HG03460 (cell line): Measurements from ENCODE around the gene DHFR2.
"Not testable (repeated sequence)": the region's sequence is repeated elsewhere in the genome, so short reads cannot be mapped to it uniquely, and the experiment has no call there.

Source experiments
- ATAC-seq: cut with Tn5 transposase; IDR thresholded peaks from one replicate; pipeline ENCODE4 v1.9.1; 2021; ENCODE audit not compliant: unreplicated experiment

The DHFR2 gene

GRCh38 chr3:94062513-94063404 lies at the start of gene DHFR2, which contains the start of gene NSUN3:
DHFR2 (minus strand) TSS chr3:94062916; CDS start chr3:94061511, 1,405 bp downstream.
NSUN3 (plus strand) TSS chr3:94063061; CDS start chr3:94063127, 66 bp downstream.
- ATAC-seq = peak; percentile 93

GRCh38 chr3:94110854-94111253 lies 48.1 kb upstream of the DHFR2 start:
- ATAC-seq = no peak

GRCh38 chr3:94110232-94110631 lies 47.5 kb upstream of the DHFR2 start:
- ATAC-seq = not testable (repeated sequence)

DNA sequence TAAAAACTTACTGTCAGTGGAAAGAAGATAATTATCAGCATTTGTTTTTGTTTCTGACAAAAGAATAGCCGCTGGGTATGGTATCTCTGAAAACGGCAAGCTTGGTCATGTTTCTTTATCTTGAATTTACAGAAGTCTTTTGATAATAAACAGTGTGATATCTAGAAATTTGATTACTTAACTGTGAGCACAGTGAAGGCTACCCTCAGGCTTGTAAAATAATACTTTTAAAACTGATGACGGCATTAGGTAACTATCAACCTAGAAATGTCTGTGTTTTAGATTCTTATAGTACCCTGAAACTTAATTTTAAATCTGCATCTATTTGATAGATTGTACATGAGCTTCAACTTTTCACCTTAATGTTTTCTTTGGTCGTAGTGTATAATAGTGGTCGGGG lies 43.6 kb upstream of the DHFR2 start:
- no peak for ATAC-seq

GRCh38 chr3:94101860-94102259 lies 39.1 kb upstream of the DHFR2 start:
- no peak for ATAC-seq

GRCh38 chr3:94099311-94099710 lies 36.6 kb upstream of the DHFR2 start:
- no peak for ATAC-seq

- no peak for ATAC-seq
Observed at GRCh38 chr3:94098452-94098851, 35.7 kb upstream of the DHFR2 start.

GRCh38 chr3:94095111-94095510 lies 32.4 kb upstream of the DHFR2 start:
- ATAC-seq = no peak

- ATAC-seq = no peak
Observed at GRCh38 chr3:94093151-94093550, 30.4 kb upstream of the DHFR2 start.

- ATAC-seq = no peak
Observed at GRCh38 chr3:94092086-94092485, 29.4 kb upstream of the DHFR2 start.

DNA sequence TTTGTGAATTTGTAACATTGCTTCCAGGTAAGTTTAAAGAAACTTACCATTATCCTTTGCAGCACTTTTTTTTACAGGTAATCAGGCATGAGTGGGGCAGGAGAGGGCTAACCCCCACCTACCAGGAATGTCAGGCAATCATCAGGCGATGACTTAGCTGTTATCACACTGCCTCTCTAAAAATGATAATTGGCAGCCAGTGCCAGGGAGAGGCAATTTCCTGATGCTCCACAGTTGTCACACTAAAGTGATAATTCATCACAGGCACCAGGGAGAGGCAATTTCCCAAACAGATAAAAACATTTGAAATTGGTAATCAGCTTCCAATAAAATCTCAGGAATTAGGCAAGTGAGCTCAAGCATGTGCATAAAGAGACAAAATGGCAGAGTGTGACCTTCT lies 26.4 kb upstream of the DHFR2 start:
- ATAC-seq = no peak

- ATAC-seq = peak; percentile 76
Observed at GRCh38 chr3:94083261-94083660, 20.5 kb upstream of the DHFR2 start.

DNA sequence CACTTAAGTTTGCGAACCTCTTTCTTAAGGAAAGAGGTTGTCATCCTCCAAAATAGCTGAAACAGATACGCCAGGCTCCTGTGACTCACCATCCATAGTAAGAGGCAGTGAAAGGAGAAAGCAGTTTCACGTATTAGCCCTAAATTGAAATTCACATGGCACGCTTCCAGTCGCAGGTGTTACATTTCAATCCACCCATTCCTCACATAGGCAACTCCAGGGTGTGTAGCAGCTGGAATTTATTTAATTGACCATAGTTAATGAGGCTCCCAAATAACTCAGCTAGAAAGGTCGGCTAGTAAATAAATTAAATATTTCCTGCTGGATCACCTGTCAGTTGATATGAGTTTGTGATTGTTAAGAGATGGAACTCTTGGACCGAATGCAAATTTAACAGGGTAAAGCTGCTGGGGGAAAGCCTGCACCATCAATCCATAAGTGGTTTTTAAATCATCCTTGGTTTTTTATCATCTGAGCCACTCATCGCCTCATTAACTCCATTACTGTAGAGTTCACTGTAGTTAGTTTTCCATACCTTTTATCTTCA lies 19.7 kb upstream of the DHFR2 start:
- ATAC-seq = no peak

DNA sequence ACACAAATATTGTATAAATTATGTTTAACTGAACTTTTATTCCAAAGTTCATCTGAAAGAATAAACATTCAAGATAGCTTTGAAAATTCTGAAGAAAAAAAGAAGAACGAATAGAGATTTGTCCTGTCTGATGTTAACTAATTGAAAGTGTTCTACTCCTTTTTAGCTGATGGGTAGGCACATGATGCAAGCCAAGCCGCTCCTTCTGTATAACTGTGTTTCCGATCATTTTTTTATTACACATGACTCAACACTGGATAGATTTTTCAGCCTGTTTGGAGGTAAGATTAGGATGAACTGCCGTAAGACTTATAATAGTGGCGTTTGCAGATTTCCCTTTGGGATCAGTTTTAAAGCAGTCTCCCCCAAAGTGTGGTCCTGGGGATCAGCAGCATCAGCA lies 19.2 kb upstream of the DHFR2 start:
- ATAC-seq = no peak

DNA sequence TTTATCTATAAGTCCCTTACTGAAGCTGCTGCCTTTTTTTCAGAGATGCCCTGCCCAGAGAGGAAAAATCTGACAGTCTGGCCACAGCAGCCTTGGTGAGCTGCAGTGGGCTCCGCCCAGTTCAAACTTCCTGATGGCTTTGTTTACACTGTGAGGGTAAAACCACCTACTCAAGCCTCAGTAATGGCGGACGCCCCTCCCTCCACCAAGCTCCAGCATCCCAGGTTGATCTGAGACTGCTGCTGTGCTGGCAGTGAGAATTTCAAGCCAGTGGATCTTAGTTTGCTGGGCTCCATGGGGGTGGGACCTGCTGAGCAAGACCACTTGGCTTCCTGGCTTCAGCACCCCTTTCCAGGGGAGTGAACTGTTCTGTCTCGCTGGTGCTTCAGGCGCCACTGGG lies 17.8 kb upstream of the DHFR2 start:
- ATAC-seq = not testable (repeated sequence)

GRCh38 chr3:94076055-94076454 lies 13.3 kb upstream of the DHFR2 start:
- no peak for ATAC-seq

- peak; percentile 88 for ATAC-seq
Observed at GRCh38 chr3:94071713-94072284, 9.1 kb upstream of the DHFR2 start.

- ATAC-seq = peak; percentile 58
Observed at GRCh38 chr3:94070341-94070911, 7.7 kb upstream of the DHFR2 start.

DNA sequence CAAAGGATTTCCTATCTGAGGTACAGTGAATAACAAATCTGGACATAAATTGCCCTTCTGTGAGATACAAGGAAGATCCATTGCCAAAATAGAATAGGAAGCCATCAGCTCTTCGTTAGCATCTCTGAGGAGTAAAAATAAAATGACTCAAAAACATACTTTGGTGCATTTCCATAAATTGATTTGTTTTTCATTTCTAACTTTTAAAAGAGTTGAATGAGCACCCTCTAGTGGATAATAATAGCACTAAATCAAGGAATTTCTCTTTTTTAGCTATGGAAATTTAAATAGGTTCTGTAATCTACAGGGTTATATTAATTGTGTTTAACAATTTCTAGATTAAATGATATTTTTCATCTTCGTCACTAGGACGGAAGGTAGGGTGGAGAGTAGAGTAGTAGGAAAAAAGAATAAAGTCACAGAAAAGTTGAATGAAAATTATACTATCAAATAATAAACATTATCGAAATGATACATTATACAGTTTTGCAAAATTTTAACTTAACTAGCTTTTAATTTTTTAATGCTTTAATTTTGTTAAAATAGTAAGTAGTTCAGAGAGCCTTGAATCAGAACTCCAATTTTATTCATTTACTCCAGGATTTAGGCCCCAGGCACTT lies 6.6 kb upstream of the DHFR2 start:
- no peak for ATAC-seq

DNA sequence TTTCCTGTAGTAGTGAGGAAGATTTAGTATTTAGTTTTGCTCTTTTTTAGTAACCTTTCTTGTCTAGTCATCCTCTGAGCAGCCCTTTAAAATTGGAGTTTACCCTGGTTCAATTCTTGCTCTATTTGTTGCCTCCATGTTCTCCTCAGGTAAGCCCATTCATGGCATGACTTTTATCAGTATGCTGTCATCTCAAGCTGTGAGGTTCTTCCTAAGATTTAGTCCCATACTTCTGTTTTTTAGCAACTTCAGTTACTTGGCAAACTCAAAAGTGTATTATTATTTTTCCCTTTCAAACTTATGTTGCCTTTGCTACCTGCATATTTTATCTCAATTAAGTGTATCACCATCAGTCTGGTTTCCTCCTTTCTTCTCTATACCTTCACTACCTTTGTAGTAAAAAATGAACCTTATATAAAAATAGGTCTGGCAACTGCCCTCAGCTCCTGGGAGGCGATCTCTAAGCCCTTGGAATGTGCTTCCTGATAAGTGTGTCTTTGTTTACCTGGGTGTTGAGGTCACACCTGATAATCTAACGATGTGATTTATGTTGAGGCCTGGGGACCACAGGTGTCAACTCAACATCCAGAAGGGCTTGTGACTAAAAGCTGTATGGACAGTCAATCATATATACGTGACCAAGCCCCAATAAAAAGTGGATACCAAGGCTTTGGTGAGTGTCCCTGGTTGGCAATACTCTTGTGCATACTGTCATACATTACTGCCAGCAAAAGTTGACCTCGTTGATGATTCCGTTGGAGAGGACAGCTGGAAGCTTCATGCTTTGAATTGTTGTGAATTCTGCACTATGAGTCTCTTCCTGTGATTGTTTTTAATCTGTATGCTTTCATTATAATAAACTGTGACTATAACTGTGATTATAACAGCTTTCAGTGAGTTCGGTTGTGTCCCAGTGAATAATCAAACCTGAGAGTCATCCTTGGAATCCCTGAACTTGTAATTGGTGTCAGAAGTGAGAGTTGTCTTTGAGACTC lies 4.1 kb upstream of the DHFR2 start:
- no peak for ATAC-seq
